ENCODE results near the gene UBE2G1.

DNA sequence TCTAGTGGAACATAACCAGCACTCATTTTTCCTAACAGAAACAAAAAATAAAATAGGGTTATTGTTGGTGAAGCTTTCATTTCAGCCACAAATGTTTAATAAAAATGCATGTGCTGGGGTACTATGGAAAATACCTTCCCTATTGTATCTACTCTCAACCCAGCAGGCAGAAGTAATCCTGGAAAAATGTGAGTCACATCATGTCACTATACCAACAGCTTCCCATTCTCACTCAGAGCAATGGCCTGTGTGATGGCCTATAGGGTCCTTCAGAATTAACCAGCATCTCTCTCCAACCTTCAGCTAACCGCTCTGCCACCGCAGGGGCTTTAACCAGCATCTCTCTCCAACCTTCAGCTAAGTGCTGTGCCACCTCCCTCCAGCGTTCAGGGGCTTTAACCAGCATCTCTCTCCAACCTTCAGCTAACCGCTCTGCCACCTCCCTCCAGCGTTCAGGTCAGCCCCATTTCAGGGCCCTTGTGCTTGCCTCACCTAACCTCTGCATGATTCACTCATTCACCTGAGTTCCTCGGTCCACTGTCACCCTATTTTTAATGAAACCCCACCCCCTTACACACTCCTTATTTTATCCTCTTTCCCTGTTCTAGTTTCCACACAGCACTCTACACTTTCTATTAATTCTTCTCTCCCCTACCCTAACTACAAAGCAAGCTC, 34.0 kb downstream of the UBE2G1 start:
- TF ChIP-seq, protein P1, sequence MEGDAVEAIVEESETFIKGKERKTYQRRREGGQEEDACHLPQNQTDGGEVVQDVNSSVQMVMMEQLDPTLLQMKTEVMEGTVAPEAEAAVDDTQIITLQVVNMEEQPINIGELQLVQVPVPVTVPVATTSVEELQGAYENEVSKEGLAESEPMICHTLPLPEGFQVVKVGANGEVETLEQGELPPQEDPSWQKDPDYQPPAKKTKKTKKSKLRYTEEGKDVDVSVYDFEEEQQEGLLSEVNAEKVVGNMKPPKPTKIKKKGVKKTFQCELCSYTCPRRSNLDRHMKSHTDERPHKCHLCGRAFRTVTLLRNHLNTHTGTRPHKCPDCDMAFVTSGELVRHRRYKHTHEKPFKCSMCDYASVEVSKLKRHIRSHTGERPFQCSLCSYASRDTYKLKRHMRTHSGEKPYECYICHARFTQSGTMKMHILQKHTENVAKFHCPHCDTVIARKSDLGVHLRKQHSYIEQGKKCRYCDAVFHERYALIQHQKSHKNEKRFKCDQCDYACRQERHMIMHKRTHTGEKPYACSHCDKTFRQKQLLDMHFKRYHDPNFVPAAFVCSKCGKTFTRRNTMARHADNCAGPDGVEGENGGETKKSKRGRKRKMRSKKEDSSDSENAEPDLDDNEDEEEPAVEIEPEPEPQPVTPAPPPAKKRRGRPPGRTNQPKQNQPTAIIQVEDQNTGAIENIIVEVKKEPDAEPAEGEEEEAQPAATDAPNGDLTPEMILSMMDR (IDR thresholded peaks at IDR 0.05): no peak
- no peak for TF ChIP-seq EZH2 (IDR thresholded peaks at IDR 0.05)

Data from neural progenitor cell (in vitro differentiated cells).